NCI-H2029 treated with DMSO at 0.1 percent for 48 hours (cell line): ENCODE measurements around the gene AEBP1.

ENCODE experiments used
- DNase-seq: peaks from one replicate; lab custom pipeline; 2025; lab: John Stamatoyannopoulos, UW

AEBP1 gene

DNA sequence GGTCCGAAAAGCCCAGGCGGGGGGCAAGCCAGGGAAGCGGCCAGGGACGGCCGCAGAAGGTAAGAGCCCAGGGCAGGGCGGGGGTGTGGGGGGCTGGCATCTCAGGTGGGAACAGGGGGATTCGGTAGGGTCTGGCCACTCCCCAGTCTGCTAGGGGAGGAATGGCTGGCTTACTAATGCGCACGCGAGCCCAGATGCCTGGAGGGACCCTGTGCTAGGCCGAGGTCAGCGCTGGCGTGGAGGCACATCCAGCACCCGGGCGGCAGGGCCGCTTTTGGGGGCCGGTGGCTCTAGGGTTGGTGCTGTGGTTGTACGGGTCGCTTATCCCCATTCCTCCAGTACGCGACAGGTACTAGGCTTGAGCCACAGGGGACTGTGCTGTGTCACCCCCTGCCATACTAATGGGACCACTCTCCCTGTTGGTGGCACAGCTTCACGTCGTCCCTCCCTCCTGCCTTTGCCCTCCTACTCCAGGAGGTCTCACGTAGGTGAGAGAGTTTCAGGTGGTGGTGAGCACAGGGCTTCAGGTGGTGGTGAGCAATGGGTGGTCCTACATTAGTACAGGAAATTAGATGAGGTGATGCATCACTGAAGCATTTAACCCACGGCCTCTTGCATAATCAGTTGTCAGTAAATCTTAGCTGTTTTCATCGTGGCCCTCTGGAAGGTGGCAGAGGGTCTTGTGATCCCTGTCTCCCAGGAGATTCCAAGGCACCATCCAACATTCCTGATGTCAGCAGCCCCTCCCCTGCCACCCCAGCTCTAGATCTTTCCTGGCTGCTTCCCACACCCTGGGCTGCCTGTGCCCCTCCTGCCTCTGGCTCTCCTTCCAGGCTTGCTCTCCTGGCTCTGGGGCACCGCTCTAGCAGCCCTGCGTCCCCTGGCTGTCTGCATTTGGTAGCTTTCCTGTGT, 971 bp downstream of the AEBP1 start:
- no peak for DNase-seq

- no peak for DNase-seq
Observed at GRCh38 chr7:44105832-44106231, 1.7 kb downstream of the AEBP1 start.

DNA sequence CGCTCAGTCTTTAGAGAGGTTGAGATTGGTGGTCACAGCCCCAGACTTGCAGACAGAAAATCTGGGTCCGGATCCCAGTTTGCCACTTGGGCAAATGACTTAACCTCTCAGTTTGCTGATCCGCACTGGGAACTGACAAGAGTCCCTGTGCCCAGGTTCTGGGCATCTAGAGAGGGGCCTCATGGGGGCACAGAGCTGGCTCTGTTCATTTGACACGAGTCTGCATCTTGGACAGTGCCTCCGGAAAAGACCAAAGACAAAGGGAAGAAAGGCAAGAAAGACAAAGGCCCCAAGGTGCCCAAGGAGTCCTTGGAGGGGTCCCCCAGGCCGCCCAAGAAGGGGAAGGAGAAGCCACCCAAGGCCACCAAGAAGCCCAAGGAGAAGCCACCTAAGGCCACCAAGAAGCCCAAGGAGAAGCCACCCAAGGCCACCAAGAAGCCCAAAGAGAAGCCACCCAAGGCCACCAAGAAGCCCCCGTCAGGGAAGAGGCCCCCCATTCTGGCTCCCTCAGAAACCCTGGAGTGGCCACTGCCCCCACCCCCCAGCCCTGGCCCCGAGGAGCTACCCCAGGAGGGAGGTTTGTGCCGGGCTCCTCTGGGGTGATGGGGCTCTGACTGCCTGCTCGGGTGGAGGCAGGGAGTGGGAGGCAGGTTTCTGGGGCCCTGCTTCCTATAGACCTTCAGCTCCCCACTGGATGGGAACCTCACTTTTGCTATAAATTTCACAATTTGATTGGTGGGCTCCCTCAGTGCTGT, 2.3 kb downstream of the AEBP1 start:
- DNase-seq = no peak

DNA sequence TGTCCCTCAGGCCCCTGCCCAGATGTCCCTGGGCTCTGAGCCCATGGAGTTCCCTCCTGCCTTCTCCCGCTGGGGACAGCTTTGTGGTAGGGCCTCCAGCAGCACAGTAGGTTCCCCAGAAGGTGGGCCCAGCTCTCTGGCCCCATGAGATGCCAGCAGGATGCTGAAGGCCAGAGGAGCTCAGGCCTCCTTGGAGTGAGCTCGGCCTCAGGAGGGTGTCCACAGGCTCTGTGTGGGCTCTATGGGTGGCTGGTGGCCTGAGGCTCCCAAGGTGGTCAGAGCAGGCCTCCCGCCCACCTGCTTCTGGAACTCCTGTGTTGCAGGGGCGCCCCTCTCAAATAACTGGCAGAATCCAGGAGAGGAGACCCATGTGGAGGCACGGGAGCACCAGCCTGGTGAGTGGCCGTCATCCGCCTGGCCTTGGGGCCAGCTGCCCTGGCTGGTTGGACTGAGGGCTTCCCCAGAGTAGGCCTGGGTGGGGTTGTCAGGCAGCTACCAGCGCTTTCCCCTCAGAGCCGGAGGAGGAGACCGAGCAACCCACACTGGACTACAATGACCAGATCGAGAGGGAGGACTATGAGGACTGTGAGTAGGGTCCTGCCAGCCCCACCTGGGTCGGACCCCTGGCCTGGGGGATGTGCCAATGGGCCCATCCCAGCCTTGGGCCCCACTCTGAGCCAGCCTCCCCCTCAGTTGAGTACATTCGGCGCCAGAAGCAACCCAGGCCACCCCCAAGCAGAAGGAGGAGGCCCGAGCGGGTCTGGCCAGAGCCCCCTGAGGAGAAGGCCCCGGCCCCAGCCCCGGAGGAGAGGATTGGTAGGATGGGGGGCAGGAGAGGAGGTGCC, 3.2 kb downstream of the AEBP1 start:
- DNase-seq = no peak

GRCh38 chr7:44107961-44108767, 4.0 kb downstream of the AEBP1 start:
- no peak for DNase-seq

GRCh38 chr7:44108768-44109750, 4.9 kb downstream of the AEBP1 start:
- DNase-seq = no peak

GRCh38 chr7:44109991-44110390, 5.8 kb downstream of the AEBP1 start:
- DNase-seq = no peak

GRCh38 chr7:44110719-44111635, 6.8 kb downstream of the AEBP1 start:
- no peak for DNase-seq

DNA sequence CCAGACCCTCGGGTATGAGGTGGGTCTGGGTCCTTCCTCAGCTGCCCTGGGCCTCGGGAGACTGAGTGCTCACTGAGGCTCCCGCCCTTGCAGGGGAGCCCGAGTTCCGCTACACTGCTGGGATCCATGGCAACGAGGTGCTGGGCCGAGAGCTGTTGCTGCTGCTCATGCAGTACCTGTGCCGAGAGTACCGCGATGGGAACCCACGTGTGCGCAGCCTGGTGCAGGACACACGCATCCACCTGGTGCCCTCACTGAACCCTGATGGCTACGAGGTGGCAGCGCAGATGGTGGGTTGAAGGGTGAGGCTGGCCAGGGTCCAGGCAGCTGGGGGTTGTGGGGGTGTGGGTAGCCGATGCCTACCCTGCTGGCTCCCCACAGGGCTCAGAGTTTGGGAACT, 7.6 kb downstream of the AEBP1 start:
- DNase-seq = no peak

- DNase-seq = no peak
Observed at GRCh38 chr7:44112231-44112996, 8.3 kb downstream of the AEBP1 start.

- DNase-seq = no peak
Observed at GRCh38 chr7:44112997-44113763, 9.0 kb downstream of the AEBP1 start.

DNA sequence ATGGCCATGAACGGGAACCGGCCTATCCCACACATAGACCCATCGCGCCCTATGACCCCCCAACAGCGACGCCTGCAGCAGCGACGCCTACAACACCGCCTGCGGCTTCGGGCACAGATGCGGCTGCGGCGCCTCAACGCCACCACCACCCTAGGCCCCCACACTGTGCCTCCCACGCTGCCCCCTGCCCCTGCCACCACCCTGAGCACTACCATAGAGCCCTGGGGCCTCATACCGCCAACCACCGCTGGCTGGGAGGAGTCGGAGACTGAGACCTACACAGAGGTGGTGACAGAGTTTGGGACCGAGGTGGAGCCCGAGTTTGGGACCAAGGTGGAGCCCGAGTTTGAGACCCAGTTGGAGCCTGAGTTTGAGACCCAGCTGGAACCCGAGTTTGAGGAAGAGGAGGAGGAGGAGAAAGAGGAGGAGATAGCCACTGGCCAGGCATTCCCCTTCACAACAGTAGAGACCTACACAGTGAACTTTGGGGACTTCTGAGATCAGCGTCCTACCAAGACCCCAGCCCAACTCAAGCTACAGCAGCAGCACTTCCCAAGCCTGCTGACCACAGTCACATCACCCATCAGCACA, 9.7 kb downstream of the AEBP1 start:
- DNase-seq = no peak

GRCh38 chr7:44114586-44115310, 10.6 kb downstream of the AEBP1 start:
- DNase-seq = no peak

DNA sequence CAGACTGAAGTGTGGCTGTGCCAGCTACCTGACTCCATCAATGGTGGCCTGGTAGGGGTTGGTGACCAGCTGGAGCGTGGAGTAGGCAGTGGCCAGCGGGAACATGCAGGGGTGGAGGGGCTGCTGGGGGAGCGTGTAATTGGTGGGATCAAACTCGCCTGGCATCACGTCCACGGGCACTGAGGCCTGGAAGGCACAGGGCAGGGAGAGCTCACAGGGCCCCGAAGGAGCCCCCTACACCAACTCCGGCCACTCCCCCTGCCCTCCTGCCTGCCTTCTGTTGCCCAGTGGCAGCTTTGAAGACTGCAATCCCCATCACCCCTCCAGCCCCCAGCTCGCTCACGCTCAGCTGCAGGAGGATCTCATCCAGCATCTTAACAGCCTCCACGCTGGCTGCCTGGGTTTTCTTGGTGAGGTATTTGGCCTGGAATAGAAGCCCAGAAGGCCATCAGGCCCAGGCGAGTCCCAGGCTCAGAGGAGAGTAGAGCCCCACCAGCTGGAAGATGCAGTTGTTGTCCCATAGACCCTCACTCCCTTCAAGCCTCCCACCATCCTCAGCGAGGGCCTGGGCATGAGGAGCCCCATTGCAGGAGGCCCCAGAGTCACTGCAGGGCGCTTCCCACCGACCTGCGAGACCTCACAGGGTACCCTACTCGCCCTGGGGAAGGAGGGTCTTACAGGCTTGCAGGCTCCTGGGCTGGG, 12.1 kb downstream of the AEBP1 start:
- DNase-seq = no peak

DNA sequence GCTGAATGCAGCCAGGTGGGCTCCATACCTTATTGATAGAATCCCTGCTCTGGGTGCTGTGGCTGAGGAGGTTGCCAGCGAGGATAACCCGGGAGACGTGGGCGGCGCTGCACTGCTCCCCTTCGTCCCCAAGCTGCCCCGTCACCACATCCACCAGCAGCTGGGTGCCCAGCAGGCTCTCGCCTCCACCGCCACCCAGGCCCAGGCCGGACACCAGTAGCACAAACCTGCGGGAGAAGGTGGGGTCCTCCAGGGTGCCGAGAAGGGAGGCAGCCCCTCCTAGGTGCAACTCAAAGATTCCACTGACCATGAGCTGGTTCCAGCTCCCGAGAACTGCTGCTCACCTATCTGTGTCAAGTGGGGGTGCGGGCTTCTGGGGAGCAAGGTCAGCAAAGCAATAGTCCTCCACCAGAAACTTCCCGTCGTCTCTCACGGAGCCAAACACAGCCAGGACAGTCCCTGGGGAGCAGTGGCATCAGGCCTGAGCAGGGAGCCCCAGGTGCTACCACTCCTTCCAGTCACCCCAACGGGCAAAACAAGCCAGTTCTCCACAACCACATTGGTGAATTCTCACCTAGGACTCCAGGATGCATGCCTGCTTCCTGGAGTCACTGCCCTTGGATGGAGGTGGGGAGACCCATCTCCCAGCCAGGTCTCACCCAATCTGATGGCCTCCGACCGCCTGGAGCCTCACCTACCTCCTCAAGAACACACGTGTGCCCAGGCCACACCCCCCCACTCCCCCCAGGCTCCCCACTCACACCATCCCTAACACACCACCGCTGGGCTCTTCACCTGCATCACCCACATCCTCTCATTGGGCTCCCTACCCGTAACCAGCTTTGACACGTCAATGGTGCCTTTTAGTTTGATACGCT, 12.9 kb downstream of the AEBP1 start:
- DNase-seq = no peak
